Hindlimb muscle (tissue), 1 donor: ENCODE data around the gene TBL1X. TPM values are rescaled to one million over a fixed set of nuclear protein-coding genes. Genes with fewer than 3 reads are reported as not detected.
"Not testable (repeated sequence)": the region's sequence is repeated elsewhere in the genome, so short reads cannot be mapped to it uniquely, and the experiment has no call there.

Source experiments
- DNase-seq: peaks from one replicate; pipeline ENCODE4 v3.0.0-alpha.2; 2013
- polyA plus RNA-seq: library from polyadenylated mRNA; unstranded; fragments of 120-200 nt; gene quantifications from one replicate; pipeline ENCODE4 v1.2.1, GENCODE V29; 2013; ENCODE audit not compliant: insufficient read length

TBL1X gene
- polyA plus RNA-seq, 1 donor = 10.0 TPM

DNA sequence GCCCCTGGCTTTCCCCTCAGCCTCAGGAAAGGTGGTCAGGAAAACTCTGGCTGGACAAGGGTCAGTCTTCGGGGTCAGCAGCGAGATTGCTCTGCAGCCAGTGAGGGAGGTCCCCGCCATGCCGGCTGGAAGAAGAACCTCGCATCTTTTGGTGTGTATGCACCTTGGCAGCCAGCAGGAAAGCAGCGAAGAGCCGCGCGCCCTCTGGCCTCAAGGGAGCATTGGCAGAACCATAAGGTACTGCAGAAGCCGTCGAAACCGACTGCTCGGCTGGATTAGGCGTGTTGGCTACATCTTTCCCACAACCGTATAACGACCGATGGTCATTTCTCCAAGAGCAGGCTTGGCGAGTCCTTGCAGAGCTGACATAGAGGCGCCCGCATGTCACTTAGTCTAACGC, 252.5 kb downstream of the TBL1X start:
- DNase-seq = no peak

DNA sequence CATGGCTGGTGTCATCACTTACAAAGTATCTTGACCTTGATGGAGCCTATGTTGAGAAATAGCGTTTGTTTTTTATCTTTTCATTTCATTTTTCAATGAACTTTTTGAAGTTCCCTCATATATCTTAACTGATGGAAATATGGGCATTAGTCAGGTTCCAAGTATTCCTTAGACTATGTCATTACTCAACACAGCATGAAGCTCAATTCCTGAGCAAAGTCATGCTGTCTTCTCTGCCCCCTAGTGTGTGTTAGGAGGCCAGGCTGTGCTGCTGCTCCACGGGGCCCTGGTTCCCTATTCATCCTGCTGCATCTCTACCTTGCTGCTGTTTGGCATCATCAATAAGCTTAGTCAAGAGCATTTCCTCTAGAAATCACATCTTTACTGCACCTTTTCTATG, 259.9 kb downstream of the TBL1X start:
- DNase-seq = no peak

DNA sequence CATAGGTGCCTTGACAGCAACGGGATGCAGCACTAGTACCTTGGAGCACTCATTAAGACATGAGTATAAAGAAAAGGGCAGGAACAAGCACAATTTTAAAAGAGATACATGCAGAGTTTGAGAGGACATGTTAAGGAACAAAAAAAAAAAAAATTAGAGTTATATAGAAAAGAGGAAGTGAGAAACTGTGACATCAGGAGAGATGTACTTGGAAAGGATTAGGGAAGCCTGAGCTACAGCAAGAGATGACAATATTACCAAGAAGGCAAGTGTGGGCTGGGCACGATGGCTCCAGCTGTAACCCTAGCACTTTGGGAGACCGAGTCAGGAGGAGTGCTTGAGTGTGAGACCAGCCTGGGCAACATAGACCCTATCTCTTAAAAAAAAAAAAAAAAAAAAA, 263.4 kb downstream of the TBL1X start:
- DNase-seq = no peak

DNA sequence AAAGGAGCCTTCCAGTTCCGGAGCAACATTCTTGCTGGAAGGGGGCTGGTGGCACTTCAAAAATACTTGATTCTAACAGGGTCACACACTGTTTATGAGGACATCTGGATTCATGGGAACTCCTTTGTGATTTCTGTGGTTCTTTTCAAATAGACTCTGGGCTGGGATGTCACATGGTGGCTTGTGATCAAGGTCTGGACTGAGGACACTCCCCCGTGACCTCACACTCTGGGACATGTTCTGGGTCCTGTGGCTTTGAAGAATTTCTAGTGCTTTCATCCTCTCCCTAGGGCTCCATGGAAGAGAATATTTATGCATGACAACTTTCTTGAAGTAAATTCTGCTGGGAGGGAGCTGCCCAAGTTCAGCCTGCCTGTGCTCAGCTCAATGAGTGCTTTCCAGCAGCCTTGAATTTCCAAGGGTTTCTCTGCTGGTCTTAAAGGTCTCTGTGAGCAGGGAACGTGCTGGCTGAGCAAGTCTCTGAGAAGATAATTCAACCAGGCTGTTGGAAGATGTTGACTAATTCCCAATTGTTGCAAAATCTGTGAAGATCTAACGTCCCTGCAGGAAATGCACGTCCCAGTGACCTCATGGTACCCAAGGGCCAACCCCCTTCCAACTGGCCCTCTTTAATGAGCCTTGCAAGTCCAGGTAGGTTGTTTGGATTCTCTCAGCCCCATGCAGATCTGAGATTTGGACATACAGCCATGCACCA, 264.5 kb downstream of the TBL1X start:
- DNase-seq = no peak

DNA sequence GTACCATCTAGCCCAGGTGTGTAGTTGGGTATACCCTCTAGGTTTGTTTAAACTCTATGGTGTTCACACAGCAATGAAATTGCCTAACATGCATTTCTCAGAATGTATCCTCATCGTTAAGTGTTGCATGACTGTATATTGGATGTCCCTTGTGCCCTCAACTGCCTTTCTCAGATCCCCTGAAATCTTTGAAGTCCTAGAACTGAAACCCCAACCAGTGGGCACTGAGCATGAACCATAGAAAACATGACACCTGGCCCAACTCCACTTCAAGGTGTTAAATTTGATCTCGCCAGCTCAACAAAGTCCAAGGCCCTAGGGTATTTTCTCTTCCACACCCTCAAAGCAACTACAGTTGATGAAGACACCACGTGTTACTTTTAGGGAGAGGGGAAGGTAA, 265.2 kb downstream of the TBL1X start:
- DNase-seq = no peak

DNA sequence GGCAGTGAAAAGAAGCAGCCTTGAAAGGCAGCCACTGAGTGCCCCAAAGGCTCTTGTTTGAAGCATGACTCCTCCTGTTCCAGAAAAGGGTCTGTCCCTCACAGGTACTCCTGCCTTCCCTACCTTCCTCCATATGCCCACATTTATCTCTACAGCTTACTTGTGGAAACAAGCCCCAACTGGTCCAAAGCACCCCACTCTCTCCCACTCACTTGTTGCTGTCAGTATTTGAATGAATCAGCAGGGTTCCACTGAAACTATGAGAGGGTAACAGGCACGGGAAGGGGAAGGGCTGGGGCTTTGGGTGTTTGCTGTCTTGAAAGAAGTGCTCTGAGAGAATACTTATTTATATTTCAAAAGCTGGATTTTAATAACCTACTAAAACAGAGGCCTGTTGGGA, 265.9 kb downstream of the TBL1X start:
- no peak for DNase-seq

DNA sequence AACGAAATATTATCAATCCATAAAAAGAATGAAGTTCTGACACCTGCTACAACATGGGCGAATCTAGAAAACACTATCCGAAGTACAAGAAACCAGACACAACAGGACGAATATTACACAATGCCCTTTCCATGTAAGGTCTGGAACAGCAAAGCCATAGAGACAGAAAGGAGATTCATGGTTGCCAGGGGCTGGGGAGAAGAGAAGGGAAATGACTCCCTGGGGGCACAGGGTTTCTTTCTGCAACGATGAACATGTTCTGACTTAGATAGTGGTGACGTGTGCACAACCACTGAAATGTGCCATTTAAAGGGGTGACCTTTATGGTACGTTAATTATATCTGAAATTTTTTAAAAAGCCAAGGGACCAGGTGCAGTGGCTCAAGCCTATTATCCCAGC, 272.5 kb downstream of the TBL1X start:
- no peak for DNase-seq

DNA sequence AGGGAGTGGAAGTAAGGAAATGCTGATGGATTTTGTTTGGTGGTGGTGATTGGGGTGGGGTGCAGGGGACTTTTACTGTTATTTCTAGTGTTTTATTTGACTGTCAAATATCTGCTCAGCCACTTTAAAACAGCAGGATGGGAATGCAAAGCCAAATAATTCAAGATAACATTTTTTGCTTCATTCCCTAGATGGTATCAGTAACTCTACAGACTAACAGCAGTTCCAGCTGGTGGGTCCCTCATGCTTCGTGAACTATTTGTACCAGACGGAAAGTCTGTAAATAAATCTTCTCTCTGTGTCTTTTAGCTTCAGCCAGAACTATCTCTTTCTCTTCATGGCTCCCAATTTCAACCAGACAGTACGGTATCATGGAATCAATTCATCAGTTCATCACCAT, 273.3 kb downstream of the TBL1X start:
- no peak for DNase-seq

DNA sequence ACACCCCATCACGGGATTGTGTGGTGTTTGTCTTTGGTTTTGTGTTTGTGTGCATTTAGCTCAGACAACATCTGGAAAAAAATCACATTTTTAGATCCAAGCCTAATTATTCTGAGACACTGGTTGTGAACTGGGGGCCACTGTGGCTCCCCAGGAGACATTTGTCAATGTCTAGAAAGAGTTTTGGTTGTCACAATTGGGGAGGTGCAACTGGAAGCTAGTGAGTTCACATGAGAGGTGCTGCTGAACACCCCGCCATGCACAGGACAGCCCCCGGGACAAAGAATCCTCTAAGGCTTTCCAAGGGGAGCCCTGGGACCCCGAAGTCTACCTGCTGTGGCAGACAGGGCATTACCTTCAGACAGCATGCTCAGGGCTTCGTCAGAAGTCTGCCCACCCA, 274.3 kb downstream of the TBL1X start:
- no peak for DNase-seq

DNA sequence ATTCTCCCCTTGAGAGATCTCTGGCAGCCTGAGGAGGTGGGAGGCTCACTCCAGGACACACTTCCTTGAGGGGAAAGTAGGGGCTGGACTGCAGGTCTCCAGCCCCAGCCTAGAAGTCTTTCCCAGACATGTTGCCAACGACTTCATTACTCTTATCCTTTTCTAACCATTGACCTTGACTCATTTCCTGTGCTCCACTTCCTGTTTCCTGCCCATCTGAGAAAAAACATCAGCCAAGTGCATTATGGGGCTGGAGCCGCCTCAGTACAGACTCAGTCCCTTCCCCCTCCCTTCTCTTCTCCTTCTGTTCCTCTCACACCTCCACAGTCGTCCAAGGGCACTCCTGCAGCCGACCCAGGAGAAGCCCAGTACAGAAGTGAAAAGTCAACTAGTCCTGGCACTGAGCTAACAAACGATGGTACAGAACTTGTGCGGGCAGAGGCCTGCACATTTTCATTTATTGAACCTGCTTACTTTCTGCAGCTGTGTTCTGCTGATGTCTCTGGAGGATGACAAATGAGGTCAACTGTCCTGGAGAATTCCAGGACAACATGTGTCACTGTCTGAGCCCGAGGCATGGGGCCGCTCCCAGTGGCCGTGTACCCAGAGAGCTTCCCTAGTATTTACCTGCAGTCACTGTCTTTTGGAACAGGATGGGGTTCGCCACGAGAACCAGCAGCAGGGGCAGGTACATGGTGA, 280.7 kb downstream of the TBL1X start:
- no peak for DNase-seq

DNA sequence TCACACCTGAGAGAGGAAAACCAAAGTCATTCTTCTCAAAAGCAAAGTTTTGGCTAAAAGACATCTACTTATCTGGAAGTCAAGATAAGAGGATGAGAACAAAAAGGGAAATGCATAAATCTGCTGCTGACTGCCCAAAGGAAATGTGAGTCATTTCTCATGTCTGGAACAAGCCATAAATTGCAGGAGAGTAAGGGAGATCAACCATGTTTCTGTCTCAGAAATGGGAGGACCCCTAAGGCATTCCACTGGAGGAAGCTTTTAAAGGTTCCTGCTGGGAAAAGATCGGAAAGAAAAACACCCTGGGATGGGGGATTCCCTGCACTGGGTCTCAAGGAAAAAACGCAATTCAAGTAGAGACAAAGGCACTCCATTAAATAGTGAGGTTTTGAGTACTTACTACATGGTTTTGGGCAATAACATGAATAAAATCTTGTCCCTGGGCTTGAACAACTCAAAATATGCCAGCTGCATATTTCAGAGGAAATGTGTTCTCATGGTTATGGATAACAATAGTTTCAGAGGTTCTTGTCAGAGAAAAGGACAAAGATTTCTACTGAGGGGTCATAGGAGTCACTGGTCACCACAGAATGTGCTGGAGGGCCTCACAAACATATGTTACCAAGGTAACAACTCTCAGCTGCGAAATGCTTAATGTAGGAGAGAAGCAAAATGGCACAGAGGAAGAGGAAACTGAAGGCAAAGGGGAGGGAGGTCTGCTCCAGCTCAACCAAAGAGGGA, 281.5 kb downstream of the TBL1X start:
- no peak for DNase-seq

DNA sequence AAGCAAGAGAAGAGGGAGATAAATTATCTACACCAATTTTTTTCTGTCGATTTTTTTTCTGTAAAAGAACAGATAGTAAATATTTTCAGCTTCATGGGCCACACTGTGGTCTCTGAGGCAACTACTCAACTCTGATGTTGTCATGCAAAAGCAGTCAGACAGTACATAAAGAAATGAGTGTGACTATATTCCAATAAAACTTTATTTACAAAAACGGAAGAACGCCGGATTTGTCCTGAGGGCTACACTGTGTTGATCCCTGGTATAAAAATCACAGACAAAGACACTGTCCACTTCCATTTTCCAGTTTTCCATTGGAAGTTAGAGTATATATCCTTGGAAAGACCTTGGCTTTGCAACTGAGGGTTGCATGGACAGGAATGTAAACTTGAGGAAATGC, 282.8 kb downstream of the TBL1X start:
- DNase-seq = no peak

DNA sequence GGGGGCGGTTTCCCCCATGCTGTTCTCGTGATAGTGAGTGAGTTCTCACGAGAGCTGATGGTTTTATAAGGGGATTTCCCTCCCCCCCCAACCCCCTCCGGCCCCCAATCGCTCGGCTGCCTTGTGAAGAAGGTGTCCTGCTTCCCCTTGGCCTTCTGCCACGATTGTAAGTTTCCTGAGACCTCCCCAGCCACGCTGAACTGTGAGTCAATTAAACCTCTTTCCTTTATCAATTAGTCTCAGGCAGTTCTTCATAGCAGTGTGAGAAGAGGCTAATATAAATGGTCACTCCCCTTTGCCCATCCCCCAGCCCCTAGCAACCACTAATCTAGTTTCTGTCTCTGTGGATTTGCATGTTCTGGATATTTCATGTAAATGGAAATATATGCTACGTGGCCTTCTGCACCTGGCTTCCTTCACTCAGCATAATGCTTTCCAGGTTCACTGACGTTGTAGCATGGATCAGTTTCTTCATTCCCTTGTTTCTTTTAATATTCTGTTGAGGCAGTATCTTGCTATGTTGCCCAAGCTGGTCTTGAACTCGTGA, 284.4 kb downstream of the TBL1X start:
- no peak for DNase-seq

DNA sequence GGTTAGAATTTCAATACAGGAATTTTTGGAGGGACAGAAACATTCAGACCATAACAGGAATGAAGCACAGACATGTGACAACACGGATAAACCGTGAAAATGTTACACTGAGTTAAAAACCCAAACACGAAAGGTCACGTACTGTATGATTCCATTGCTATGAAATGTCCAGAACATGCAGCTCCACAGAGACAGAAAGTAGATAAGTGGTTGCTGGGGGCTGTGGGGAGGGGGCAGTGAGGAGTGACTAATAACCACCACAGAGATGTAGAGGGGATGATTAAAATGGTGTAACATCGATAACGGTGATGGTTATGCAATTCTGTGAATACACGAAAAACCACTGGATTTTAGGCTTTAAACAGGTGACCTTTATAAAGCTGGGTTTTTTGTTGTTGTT, 292.5 kb downstream of the TBL1X start:
- DNase-seq = no peak

DNA sequence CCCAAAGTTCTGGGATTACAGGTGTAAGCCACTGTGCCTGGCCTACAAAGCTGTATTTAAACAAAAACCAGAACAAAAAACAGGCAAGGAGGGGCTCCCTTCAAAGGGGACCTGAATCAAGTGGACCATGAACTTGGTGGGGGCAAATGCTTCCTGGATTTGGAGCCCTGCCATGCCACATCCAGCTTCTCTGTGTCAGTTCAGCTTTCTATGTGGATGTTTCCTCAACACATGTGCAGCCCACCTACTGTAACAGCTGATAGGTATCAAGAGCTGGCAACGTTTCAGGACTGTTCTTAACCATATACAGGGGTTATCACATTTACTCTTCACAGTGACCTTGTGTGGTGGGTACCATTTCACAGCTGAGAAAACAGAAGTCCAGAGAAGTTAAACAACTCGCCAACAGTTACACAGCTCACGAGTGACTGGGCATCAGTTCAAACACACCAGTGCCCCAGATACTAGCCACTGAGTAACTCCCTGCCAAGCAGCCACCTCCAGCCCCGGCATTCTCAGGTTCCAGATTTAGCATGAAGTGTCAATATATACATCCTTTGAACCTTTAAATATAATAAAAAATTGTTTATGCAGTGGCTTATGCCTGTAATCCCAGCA, 293.3 kb downstream of the TBL1X start:
- DNase-seq = no peak

DNA sequence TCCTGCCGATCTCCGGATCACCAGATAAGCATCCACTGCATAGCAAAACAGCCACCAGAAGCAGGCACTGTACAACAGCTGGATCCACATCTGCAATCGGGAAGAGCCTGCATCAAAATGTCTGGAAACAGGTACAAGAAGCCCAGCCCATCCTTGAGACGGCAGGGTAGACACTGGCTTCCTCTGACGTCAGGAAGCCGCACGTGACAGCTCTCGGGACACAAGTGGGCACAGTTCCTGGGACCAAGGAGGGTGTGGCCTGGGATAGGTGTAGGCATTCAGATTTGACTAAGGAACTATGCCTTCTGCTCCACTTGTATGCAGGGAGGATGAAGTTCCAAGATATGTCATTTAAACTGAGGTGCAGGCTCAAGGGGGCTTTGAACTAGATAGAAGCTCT, 294.5 kb downstream of the TBL1X start:
- no peak for DNase-seq

DNA sequence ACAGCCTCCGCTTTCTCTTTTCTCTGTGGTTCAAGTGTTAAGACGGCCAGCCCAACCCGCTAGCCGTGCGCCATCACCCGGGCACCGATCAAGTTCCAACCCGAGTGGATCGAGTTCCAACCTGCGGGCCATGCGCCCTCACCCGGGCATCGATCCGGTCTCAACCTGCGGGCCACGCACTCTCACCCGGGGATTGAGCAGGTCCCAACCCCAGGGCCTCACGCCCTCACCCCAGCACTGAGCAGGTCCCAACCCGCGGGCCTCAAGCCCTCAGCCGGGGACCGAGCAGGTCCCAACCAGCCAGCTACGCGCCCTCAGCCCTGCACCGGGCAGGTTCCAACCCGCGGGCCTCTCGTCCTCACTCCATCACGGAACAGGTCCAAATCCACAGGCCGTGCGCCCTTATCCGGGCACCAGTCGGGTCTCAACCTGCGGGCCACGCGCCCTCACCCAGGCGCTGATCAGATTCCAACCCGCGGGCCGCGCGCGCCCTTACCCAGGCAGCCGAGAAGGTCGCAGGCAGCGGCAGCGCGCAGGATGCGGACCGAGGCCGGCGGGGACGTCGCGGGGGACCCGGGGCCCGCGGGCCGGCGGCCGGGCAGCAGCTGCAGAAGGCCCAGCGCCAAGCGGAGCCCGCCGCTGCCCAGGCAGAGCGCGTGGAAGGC, 300.3 kb downstream of the TBL1X start:
- DNase-seq = no peak

DNA sequence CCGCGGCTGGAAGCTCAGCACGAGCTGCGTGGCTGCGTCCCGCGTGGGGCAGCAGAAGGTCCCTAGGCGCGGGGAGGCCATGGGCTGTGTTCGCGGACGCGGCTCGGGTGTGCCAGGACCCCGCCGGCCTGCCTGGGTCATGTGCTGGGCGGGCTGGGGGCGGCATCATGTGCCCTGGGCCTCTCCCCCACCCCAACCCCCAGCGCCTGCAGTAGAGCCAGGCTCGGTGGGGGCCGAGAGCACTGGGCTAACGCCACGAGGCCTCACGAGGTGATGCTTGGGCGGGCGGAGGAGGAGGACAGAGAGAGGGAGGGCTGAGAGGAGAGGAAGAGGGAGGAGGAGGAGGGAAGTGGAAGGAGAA, 300.9 kb downstream of the TBL1X start, which contains the start of gene GPR143:
Gene GPR143 (minus strand): TSS at position 111 of the 361 bp plus-strand sequence. CDS start 30 bp downstream, at position 81.
- DNase-seq = no peak

DNA sequence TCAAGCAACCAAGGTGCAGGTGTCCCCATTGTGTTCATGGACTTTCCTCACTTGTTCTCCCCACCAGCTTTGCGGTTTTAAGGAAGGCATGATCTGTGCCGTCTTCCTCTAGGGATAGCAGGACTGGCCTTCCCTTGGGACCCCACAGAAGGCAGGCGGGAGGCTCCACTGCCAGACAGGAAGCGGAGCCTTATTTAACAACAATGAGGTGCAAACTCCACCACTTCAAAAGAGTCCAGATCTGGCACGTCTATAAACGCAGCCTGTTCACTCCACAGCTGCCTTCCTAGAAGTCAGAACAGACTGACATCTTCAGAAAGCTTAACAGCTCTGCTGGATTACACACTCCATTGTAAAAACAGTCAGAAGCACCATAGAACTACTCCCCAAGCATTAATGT, 302.5 kb downstream of the TBL1X start:
- DNase-seq = no peak

DNA sequence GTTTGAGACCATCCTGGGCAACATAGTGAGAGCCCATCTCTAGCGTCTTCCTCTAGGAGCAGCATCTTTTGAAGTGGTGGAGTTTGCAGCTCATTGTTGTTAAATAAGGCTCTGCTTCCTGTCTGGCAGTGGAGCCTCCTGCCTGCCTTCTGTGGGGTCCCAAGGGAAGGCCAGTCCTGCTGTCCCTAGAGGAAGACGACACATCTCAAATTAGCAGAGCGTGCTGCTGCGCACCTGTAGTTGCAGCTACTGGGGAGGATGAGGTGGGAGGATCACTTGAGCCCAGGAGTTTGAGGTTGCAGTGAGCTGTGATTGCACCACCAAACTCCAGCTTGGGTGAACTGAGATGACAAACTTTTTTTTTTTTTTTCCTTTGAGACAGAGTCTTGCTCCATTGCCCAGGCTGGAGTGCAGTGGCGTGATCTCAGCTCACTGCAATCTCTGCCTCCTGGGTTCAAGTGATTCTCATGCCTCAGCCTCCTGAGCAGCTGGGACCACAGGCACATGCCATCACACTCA, 303.5 kb downstream of the TBL1X start:
- DNase-seq = not testable (repeated sequence)

DNA sequence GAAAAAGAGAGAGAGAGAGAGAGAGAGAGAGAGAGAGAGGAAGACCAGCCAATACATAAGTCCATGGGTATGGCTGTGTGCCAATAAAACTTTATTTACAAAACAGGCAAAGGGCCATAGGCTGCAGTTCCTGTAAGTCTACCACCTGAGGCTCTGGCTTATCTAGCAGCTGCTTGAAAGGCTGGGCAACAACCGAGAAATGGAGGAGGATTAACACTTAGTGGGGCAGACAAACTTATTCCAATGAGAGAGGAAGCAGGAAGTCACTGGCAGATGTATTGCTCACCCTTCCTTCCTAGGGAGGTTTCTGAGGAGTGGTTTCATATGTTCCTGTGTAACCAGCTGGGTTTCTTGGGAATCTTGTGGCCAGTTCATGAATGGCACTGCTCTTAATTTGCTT, 305.5 kb downstream of the TBL1X start:
- no peak for DNase-seq

DNA sequence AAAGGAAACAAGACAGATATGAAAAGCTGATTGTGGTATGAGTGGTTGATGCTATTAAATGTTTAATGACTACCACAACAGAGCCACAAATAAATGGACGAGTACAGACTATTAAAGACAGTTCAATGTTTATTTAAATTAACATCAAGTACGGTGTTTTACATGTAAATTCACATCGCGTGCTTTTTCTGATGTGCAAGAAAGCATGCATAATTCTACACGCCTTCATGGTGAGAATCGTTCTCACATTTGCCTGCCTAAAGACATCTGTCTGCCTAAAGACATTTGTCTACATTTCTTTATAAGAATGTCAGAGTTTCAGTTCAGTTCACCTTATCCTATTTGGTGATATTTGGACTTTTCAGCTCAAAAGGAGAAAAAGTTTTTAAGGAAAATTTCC, 308.1 kb downstream of the TBL1X start:
- DNase-seq = no peak
